Fibroblast of lung (primary cell): ENCODE results near the gene ZDHHC11.

Experiments used
- EZH2 ChIP-seq: IDR thresholded peaks from 2 replicates; pipeline ENCODE4 v1.5.1; 2012; ENCODE audit warnings: low read length, control low read depth, mild to moderate bottlenecking; ENCODE audit errors: missing control alignments
- TF ChIP-seq, protein P1 (sequence below), 2 donors: IDR thresholded peaks in 1 of 2; conservative IDR thresholded peaks in 1 of 2; 1 replicate in 1 of 2; 2 replicates in 1 of 2; pipeline ENCODE4 v1.5.1; 2011 to 2012; ENCODE audit warnings: low read length in 2 of 2, control low read depth in 1 of 2, inconsistent platforms in 1 of 2, low read depth in 1 of 2, mild to moderate bottlenecking in 1 of 2

DNA sequence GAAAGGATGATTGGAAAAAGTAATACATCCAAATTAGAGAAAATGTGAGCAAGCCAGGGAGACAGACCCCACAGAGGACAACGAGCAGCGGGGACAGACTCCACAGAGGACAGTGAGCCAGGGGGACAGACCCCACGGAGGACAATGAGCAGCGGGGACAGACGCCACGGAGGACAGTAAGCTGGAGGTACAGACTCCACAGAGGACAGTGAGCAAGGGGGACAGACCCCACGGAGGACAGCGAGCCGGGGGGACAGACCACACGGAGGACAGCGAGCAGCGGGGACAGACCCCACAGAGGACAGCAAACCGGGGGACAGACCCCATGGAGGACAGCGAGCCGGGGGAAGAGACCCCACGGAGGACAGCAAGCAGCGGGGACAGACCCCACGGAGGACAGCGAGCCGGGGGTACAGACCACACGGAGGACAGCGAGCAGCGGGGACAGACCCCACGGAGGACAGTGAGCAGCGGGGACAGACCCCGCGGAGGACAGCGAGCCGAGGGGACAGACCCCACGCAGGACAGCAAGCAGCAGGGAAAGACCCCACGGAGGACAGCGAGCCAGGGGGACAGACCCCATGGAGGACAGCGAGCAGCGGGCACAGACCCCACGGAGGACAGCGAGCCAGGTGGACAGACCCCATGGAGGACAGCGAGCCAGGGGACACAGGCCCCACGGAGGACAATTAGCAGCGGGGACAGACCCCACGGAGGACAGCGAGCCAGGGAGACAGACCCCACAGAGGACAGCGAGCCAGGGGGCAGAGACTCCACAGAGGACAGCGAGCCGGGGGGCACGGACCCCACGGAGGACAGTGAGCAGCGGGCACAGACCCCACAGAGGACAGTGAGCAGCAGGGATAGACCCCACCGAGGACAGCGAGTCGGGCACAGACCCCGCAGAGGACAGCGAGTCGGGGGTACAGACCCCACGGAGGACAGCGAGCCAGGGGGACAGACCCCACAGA is 1.9 kb upstream of the ZDHHC11 start:
- TF ChIP-seq, protein P1, sequence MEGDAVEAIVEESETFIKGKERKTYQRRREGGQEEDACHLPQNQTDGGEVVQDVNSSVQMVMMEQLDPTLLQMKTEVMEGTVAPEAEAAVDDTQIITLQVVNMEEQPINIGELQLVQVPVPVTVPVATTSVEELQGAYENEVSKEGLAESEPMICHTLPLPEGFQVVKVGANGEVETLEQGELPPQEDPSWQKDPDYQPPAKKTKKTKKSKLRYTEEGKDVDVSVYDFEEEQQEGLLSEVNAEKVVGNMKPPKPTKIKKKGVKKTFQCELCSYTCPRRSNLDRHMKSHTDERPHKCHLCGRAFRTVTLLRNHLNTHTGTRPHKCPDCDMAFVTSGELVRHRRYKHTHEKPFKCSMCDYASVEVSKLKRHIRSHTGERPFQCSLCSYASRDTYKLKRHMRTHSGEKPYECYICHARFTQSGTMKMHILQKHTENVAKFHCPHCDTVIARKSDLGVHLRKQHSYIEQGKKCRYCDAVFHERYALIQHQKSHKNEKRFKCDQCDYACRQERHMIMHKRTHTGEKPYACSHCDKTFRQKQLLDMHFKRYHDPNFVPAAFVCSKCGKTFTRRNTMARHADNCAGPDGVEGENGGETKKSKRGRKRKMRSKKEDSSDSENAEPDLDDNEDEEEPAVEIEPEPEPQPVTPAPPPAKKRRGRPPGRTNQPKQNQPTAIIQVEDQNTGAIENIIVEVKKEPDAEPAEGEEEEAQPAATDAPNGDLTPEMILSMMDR (conservative IDR thresholded peaks at IDR 0.05 in 1 of 2, IDR thresholded peaks at IDR 0.05 in 1 of 2; ENCODE audit: low read depth in 1 of 2, low read length in 2 of 2), result no peak
- no peak for TF ChIP-seq EZH2
